ENCODE data around the gene EFHC2.
A peak's percentile ranks its signal among the peaks of the same experiment; 100 is the strongest.

Gene EFHC2

GRCh38 chrX:44308869-44309268 is 34.6 kb downstream of the EFHC2 start:
- Histone ChIP-seq H3K9me3 (no peaks in the 10 kb centered on the region), H3K36me3 (no peaks in the 10 kb centered on the region), H3K4me3 (ENCODE audit: low read depth, low read length) (no peak overlapping the region), H3K4me1 (peaks cover 6% of the 10 kb centered on the region), H3K27me3 (no peaks in the 10 kb centered on the region)
- TF ChIP-seq, protein P1, sequence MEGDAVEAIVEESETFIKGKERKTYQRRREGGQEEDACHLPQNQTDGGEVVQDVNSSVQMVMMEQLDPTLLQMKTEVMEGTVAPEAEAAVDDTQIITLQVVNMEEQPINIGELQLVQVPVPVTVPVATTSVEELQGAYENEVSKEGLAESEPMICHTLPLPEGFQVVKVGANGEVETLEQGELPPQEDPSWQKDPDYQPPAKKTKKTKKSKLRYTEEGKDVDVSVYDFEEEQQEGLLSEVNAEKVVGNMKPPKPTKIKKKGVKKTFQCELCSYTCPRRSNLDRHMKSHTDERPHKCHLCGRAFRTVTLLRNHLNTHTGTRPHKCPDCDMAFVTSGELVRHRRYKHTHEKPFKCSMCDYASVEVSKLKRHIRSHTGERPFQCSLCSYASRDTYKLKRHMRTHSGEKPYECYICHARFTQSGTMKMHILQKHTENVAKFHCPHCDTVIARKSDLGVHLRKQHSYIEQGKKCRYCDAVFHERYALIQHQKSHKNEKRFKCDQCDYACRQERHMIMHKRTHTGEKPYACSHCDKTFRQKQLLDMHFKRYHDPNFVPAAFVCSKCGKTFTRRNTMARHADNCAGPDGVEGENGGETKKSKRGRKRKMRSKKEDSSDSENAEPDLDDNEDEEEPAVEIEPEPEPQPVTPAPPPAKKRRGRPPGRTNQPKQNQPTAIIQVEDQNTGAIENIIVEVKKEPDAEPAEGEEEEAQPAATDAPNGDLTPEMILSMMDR (IDR thresholded peaks at IDR 0.05; ENCODE audit: low read depth, low read length): no peak
- no peak for DNase-seq

DNA sequence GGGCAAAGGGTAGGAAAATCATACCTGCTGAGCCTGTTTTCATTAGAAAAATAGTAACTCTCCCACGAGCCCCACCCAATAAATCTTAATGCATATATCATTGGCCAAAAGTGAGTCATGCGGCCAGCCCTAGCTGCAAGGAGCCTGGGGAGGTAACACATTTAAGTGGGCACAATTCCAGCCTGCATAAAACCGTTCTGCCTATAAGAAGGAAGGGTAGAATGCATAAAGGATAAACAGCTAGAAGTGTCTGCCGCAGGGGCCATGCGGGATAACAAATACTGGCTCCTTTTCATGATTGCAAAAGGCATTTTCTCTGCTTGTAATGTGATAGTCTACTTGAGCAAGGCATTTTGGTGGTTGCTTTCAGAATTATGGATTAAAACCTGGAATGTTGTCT is 37.1 kb downstream of the EFHC2 start:
- Histone ChIP-seq H3K27me3 (no peaks in the 10 kb centered on the region), H3K9me3 (no peaks in the 10 kb centered on the region), H3K4me1 (peaks cover 2% of the 10 kb centered on the region; the same call in 1 of the 2 replicates), H3K4me3 (ENCODE audit: low read depth, low read length) (no peak overlapping the region), H3K36me3 (no peaks in the 10 kb centered on the region)
- DNase-seq: no peak
- TF ChIP-seq, protein P1 (IDR thresholded peaks at IDR 0.05; ENCODE audit: low read depth, low read length): no peak

DNA sequence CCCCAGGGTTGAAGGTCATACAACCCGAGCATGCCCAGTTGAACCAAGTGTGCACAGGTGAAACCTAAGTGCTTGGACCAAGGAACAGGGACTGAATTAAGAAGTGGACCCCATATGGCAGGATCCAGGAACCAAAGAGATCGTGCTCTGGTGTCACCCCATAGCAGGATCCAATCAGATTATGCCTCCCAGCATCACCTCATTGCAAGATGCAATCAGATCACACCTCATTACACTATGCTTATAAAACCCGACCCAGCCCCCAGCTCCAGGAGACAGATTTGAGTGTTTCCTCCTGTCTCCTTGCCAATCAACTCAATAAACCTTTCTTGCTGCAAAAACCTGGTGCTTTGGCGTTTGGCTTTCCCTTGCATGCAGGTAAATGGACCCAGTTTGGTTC is 37.6 kb downstream of the EFHC2 start:
- Histone ChIP-seq H3K9me3 (no peaks in the 10 kb centered on the region), H3K36me3 (no peaks in the 10 kb centered on the region), H3K4me3 (ENCODE audit: low read depth, low read length) (no peak overlapping the region), H3K4me1 (no peaks in the 10 kb centered on the region), H3K27me3 (no peaks in the 10 kb centered on the region)
- no peak for DNase-seq
- TF ChIP-seq, protein P1 (IDR thresholded peaks at IDR 0.05; ENCODE audit: low read depth, low read length): no peak

DNA sequence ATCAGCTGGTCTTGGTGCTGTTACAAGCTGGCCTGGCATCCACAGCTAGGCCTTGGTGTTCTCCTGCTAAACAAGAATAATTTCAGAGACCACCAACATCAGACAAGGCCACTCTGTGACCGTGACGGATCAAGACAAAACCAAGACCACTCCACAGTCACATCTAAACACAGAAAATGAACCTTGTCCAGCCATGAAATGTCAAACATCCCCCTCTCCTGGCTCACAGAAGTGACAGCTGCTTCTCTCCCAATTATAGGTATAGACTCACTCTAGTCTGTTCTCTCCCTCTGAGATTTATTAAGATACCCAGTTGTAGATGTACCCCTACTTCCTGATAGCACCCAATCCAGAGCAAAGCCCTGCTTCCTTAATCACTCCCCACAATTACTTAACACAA is 40.4 kb downstream of the EFHC2 start:
- Histone ChIP-seq H3K4me1 (no peaks in the 10 kb centered on the region), H3K4me3 (ENCODE audit: low read depth, low read length) (no peak overlapping the region), H3K27me3 (no peaks in the 10 kb centered on the region), H3K9me3 (no peaks in the 10 kb centered on the region), H3K36me3 (no peaks in the 10 kb centered on the region)
- DNase-seq: no peak
- TF ChIP-seq, protein P1 (IDR thresholded peaks at IDR 0.05; ENCODE audit: low read depth, low read length): peak; percentile 38

DNA sequence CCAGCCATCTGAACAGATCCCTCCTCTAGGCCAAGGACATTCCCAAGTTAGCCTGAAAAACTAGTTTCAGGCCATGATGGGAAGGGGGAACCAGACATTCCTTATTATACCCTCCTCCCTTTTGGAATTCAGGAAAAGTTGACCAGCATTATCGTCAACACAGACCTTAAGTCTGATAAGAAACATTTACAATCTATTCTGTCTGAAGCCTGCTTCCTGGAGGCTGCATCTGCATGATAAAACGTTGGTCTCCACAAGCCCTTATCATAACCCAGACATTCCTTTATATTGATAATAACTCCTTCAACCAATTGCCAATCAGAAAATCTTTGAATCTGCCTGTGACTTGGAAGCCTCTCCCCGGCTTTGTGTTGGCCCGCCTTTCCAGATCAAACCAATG is 44.3 kb downstream of the EFHC2 start:
- Histone ChIP-seq H3K9me3 (no peaks in the 10 kb centered on the region), H3K36me3 (no peaks in the 10 kb centered on the region), H3K27me3 (no peaks in the 10 kb centered on the region), H3K4me3 (ENCODE audit: low read depth, low read length) (no peak overlapping the region), H3K4me1 (no peaks in the 10 kb centered on the region)
- TF ChIP-seq, protein P1 (IDR thresholded peaks at IDR 0.05; ENCODE audit: low read depth, low read length): no peak
- no peak for DNase-seq

DNA sequence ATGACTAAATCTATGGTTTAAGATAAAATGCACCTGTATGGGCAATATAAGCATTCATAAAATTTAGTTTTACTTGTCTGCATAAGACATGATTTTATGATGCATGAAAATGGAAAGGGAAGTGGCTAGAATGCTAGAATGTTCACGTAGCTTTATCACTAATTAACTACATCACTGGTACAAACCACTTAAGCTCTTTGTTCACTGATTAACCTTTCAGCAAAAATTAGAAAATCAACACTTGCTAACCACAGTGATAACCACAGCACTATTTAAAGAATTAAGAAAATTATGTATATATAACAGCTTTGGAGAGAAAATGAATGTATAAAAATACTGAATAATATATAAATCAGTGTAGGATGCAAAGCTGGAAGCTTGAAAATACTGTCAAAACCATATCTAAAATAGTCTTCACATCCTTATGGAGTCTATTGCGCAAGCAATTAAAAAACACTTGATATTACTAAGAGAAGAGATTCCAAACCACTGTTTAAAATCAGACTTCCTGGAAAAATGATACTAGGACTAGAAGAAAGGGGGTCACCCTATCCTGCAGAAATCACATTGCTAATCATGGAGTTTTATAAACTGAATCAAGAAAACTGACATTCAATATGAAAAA is 51.9 kb downstream of the EFHC2 start:
- TF ChIP-seq, protein P1 (IDR thresholded peaks at IDR 0.05; ENCODE audit: low read depth, low read length): no peak
- Histone ChIP-seq H3K9me3 (no peaks in the 10 kb centered on the region), H3K36me3 (no peaks in the 10 kb centered on the region), H3K4me3 (ENCODE audit: low read depth, low read length) (no peak overlapping the region), H3K27me3 (no peaks in the 10 kb centered on the region), H3K4me1 (no peaks in the 10 kb centered on the region)
- no peak for DNase-seq

Measured in BE2C (cell line).